HEK293T (cell line): ENCODE results near the gene ZNF493.

Source experiments
- ARNT ChIP-seq: fragments of 450-650 bp; IDR thresholded peaks from 2 replicates; pipeline ENCODE4 v1.6.1; 2017; ENCODE audit warnings: mild to moderate bottlenecking
- BHLHE40 ChIP-seq: fragments of 450-650 bp; IDR thresholded peaks from 2 replicates; pipeline ENCODE4 v1.6.1; 2016; ENCODE audit warnings: mild to moderate bottlenecking, moderate library complexity, borderline replicate concordance
- FOXA1 ChIP-seq: fragments of 450-650 bp; IDR thresholded peaks from 2 replicates; pipeline ENCODE4 v1.6.1; 2016; ENCODE audit warnings: mild to moderate bottlenecking
- FOXM1 ChIP-seq: fragments of 450-650 bp; IDR thresholded peaks from 2 replicates; pipeline ENCODE4 v1.6.1; 2017; ENCODE audit warnings: mild to moderate bottlenecking, borderline replicate concordance
- HDGF ChIP-seq: fragments of 450-650 bp; IDR thresholded peaks from 2 replicates; pipeline ENCODE4 v1.6.1; 2017; ENCODE audit warnings: antibody characterized with exemption, borderline replicate concordance
- SUZ12 ChIP-seq: fragments of 450-650 bp; IDR thresholded peaks from 2 replicates; pipeline ENCODE4 v1.6.1; 2016; ENCODE audit warnings: mild to moderate bottlenecking
- ZNF384 ChIP-seq: fragments of 450-650 bp; IDR thresholded peaks from 2 replicates; pipeline ENCODE4 v1.6.1; 2016

DNA sequence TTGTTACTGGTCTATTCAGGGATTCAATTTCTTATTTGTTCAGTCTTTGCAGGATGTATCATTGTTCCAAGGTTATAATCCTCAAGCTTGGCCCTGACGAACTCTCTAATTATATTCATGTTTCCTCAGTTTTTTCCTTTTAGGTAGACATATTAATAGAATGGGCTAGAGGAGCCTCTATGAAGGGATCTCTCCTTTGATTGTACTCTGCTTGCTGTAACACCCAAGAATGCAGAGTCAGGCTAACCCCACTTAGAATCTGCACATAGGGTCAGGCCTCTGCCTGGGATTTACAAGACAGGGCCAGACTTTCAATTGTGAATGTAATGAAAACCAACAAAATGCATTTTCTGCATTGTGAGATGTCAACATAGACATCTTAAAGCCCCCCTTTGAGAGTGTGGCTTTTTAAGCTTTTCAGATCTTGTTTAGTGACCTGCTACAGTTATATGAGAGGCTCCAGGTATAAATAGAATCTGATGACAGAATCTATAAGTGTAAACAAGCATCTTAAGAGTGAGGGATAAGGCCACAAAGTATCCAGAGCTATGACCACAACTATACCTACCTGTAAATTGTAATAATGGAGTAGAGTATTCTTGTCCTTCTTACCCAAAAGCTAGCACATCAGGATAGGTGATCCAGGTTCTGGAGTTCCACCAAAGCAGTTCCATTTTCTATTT is 5.5 kb downstream of the ZNF493 start:
- TF ChIP-seq ZNF384: no peak
- TF ChIP-seq ARNT: no peak
- no peak for TF ChIP-seq SUZ12
- TF ChIP-seq HDGF: no peak
- TF ChIP-seq FOXM1: no peak
- no peak for TF ChIP-seq BHLHE40
- TF ChIP-seq FOXA1: no peak
